ENCODE measurements around the gene FAR1.

- TF ChIP-seq CTCF (conservative IDR thresholded peaks at IDR 0.05) (no peak), ZFX (IDR thresholded peaks at IDR 0.05) (no peak)
These were observed 52.5 kb downstream of the FAR1 start for GRCh38 chr11:13720940-13721339.
